ENCODE results near the gene PSMD14.

PSMD14 gene

GRCh38 chr2:161384864-161385263, 76.6 kb downstream of the PSMD14 start:
- DNase-seq (ENCODE audit: low read depth) = no peak

GRCh38 chr2:161386228-161386824, 78.1 kb downstream of the PSMD14 start:
- no peak for DNase-seq (ENCODE audit: low read depth)

- no peak for DNase-seq (ENCODE audit: low read depth)
Measured at GRCh38 chr2:161388146-161388779, 80.0 kb downstream of the PSMD14 start.

GRCh38 chr2:161391737-161392506, 83.7 kb downstream of the PSMD14 start:
- DNase-seq (ENCODE audit: low read depth) = no peak

- no peak for DNase-seq (ENCODE audit: low read depth)
Measured at GRCh38 chr2:161400076-161400475, 91.9 kb downstream of the PSMD14 start.

GRCh38 chr2:161402297-161402696, 94.1 kb downstream of the PSMD14 start:
- DNase-seq (ENCODE audit: low read depth) = no peak

GRCh38 chr2:161406316-161406715, 98.1 kb downstream of the PSMD14 start:
- no peak for DNase-seq (ENCODE audit: low read depth)

- no peak for DNase-seq (ENCODE audit: low read depth)
Measured at GRCh38 chr2:161407597-161407996, 99.4 kb downstream of the PSMD14 start.

GRCh38 chr2:161409308-161409907, 101.2 kb downstream of the PSMD14 start:
- DNase-seq (ENCODE audit: low read depth) = no peak

- DNase-seq (ENCODE audit: low read depth) = no peak
Measured at GRCh38 chr2:161412346-161412745, 104.1 kb downstream of the PSMD14 start.

- no peak for DNase-seq (ENCODE audit: low read depth)
Measured at GRCh38 chr2:161414042-161415033, 106.1 kb downstream of the PSMD14 start.

GRCh38 chr2:161415034-161415986, 107.1 kb downstream of the PSMD14 start:
- no peak for DNase-seq (ENCODE audit: low read depth)

- no peak for DNase-seq (ENCODE audit: low read depth)
Measured at GRCh38 chr2:161415987-161416707, 107.9 kb downstream of the PSMD14 start, which contains the start of gene TBR1. Gene TBR1 (plus strand): TSS chr2:161416297. CDS start chr2:161416411, 114 bp downstream.

- no peak for DNase-seq (ENCODE audit: low read depth)
Measured at GRCh38 chr2:161416708-161417437, 108.6 kb downstream of the PSMD14 start.

- DNase-seq (ENCODE audit: low read depth) = no peak
Measured at GRCh38 chr2:161417438-161418274, 109.4 kb downstream of the PSMD14 start.

GRCh38 chr2:161418275-161418714, 110.1 kb downstream of the PSMD14 start:
- DNase-seq (ENCODE audit: low read depth) = no peak

GRCh38 chr2:161418715-161419637, 110.8 kb downstream of the PSMD14 start:
- DNase-seq (ENCODE audit: low read depth) = no peak

Data from activated T-cell treated with anti-CD3 and anti-CD28 coated beads for 48 hours (primary cell).